Tibial artery (tissue), 4 donors: ENCODE measurements around the gene ZNF521.

Experiments used
- DNase-seq, 2 donors: peaks; one replicate each; pipeline ENCODE4 v3.0.0-alpha.2; 2019
- H3K27ac ChIP-seq, 2 donors: fragments of 200-600 bp; sonication (generic) in 1 of 2; 1 replicate in 1 of 2; 2 replicates in 1 of 2; pipeline ENCODE4 v1.5.1; 2018 to 2019; ENCODE audit warnings: mild to moderate bottlenecking in 1 of 2
- H3K27me3 ChIP-seq, 2 donors: fragments of 200-600 bp; sonication (generic) in 1 of 2; one replicate each; pipeline versions ENCODE4 v1.5.1 to v1.6.0; 2016 to 2019
- H3K36me3 ChIP-seq, 3 donors: fragments of 200-600 bp; sonication (generic) in 2 of 3; one replicate each; pipeline ENCODE4 v1.5.1; 2016 to 2019; ENCODE audit warnings: mild to moderate bottlenecking in 2 of 3
- H3K4me1 ChIP-seq, 4 donors: fragments of 200-600 bp; sonication (generic) in 2 of 4; 1 replicate in 3 of 4; 2 replicates in 1 of 4; pipeline ENCODE4 v1.5.1; 2016 to 2019
- H3K4me3 ChIP-seq, 2 donors: fragments of 200-600 bp; sonication (generic) in 1 of 2; 1 replicate in 1 of 2; 2 replicates in 1 of 2; pipeline ENCODE4 v1.5.1; 2018 to 2019; ENCODE audit warnings: mild to moderate bottlenecking in 2 of 2
- H3K9me3 ChIP-seq, 3 donors: fragments of 200-600 bp; sonication (generic) in 1 of 3; one replicate each; pipeline ENCODE4 v1.5.1; 2016 to 2019
- CTCF ChIP-seq, 2 experiments: fragments of 200-600 bp in 1 of 2; fragments of 450-650 bp in 1 of 2; IDR thresholded peaks; one replicate each; pipeline ENCODE4 v1.5.1; 2017 to 2019; ENCODE audit warnings: antibody characterized with exemption in 2 of 2, mild to moderate bottlenecking in 1 of 2, moderate library complexity in 1 of 2
- intact Hi-C: fragments of 100-400 bp; cut with DNase I; formaldehyde crosslinking; loops from one replicate; pipeline ENCODE4 v1.15.0; 2023; ENCODE audit warnings: low total_unique reads

The ZNF521 gene

GRCh38 chr18:25289001-25289631 is 62.9 kb downstream of the ZNF521 start:
- intact Hi-C loops, result no loop called here
- DNase-seq, result peak in 1 of 2 donors; percentile 38
- Histone ChIP-seq H3K27me3 (no peaks in the 10 kb centered on the region), H3K36me3 (no peaks in the 10 kb centered on the region), H3K9me3 (no peaks in the 10 kb centered on the region), H3K4me1 (peaks cover 0 to 13% (median 5%) of the 10 kb centered on the region in 4 donors), H3K4me3 (no peak overlapping the region), H3K27ac (peak overlapping the region in 1 of 2 donors; percentile 25)
- no peak for TF ChIP-seq CTCF (IDR thresholded peaks at IDR 0.05)

GRCh38 chr18:25288340-25288938 is 63.5 kb downstream of the ZNF521 start:
- intact Hi-C loops, result no loop called here
- Histone ChIP-seq H3K9me3 (no peaks in the 10 kb centered on the region), H3K36me3 (no peaks in the 10 kb centered on the region), H3K27ac (peak overlapping the region in 1 of 2 donors; percentile 25), H3K4me3 (no peak overlapping the region), H3K27me3 (no peaks in the 10 kb centered on the region), H3K4me1 (peaks cover 0 to 13% (median 5%) of the 10 kb centered on the region in 4 donors)
- no peak for DNase-seq
- no peak for TF ChIP-seq CTCF (IDR thresholded peaks at IDR 0.05)

- no peak overlapping the region for H3K27ac ChIP-seq
- intact Hi-C loops, result no loop called here
Measured at GRCh38 chr18:25287106-25287505, 64.9 kb downstream of the ZNF521 start.

GRCh38 chr18:25284861-25285550 is 67.0 kb downstream of the ZNF521 start:
- H3K27me3 ChIP-seq, result no peaks in the 10 kb centered on the region
- DNase-seq, result no peak
- no peaks in the 10 kb centered on the region for H3K9me3 ChIP-seq
- H3K27ac ChIP-seq, result no peak overlapping the region
- no peak overlapping the region for H3K4me3 ChIP-seq
- no peaks in the 10 kb centered on the region for H3K36me3 ChIP-seq
- no peak for TF ChIP-seq CTCF (IDR thresholded peaks at IDR 0.05)
- intact Hi-C loops, result no loop called here
- peaks cover 0 to 13% (median 5%) of the 10 kb centered on the region in 4 donors for H3K4me1 ChIP-seq

More at GRCh38 chr18:25287106-25287505, 64.9 kb downstream of the ZNF521 start:
- peaks cover 0 to 13% (median 5%) of the 10 kb centered on the region in 4 donors for H3K4me1 ChIP-seq
- no peaks in the 10 kb centered on the region for H3K9me3 ChIP-seq
- H3K27me3 ChIP-seq, result no peaks in the 10 kb centered on the region
- H3K36me3 ChIP-seq, result no peaks in the 10 kb centered on the region
- no peak for DNase-seq
- TF ChIP-seq CTCF (IDR thresholded peaks at IDR 0.05), result no peak
- H3K4me3 ChIP-seq, result no peak overlapping the region

- no peak overlapping the region for H3K27ac ChIP-seq
- no peaks in the 10 kb centered on the region for H3K27me3 ChIP-seq
- intact Hi-C loops, result no loop called here
- H3K36me3 ChIP-seq, result no peaks in the 10 kb centered on the region
- H3K4me3 ChIP-seq, result no peak overlapping the region
- TF ChIP-seq CTCF (IDR thresholded peaks at IDR 0.05), result no peak
- DNase-seq, result no peak
- no peaks in the 10 kb centered on the region for H3K9me3 ChIP-seq
- H3K4me1 ChIP-seq, result peaks cover 0 to 13% (median 5%) of the 10 kb centered on the region in 4 donors
Measured at GRCh38 chr18:25284281-25284680, 67.7 kb downstream of the ZNF521 start.
